H9 (cell line): Measurements from ENCODE around the gene ZFAND5. TPM values are rescaled to one million over a fixed set of nuclear protein-coding genes. Genes with fewer than 3 reads are reported as not detected.

Experiments used
- DNase-seq: peaks from one replicate; pipeline ENCODE4 v3.0.0-alpha.2; 2017
- H2AFZ ChIP-seq: one replicate; pipeline ENCODE4 v1.6.1; 2013; ENCODE audit warnings: mild to moderate bottlenecking, low read length, control low read depth, moderate library complexity
- H2AK5ac ChIP-seq: 2 replicates; pipeline ENCODE4 v1.6.1; 2013; ENCODE audit warnings: low read length, control low read depth, mixed read lengths; ENCODE audit not compliant: insufficient read length
- H2BK120ac ChIP-seq: one replicate; pipeline ENCODE4 v1.6.1; 2013; ENCODE audit warnings: low read depth, mild to moderate bottlenecking, low read length, control low read depth, inconsistent platforms; ENCODE audit not compliant: poor library complexity, severe bottlenecking
- H2BK12ac ChIP-seq: 2 replicates; pipeline ENCODE4 v1.6.1; 2013; ENCODE audit warnings: low read length, control low read depth, mixed read lengths, low read depth; ENCODE audit not compliant: insufficient read length
- H2BK15ac ChIP-seq: 2 replicates; pipeline ENCODE4 v1.6.1; 2013; ENCODE audit warnings: low read depth, low read length, control low read depth
- H2BK20ac ChIP-seq: one replicate; pipeline ENCODE4 v1.6.1; 2013; ENCODE audit warnings: low read depth, mild to moderate bottlenecking, low read length, control low read depth, inconsistent platforms; ENCODE audit not compliant: poor library complexity, severe bottlenecking
- H2BK5ac ChIP-seq: 2 replicates; pipeline ENCODE4 v1.6.1; 2013; ENCODE audit warnings: low read length, control low read depth, mixed read lengths; ENCODE audit not compliant: insufficient read length
- H3K14ac ChIP-seq: 2 replicates; pipeline ENCODE4 v1.6.1; 2013; ENCODE audit warnings: low read length, control low read depth; ENCODE audit not compliant: insufficient read depth
- H3K18ac ChIP-seq: 2 replicates; pipeline ENCODE4 v1.6.1; 2013; ENCODE audit warnings: low read depth, mild to moderate bottlenecking, mixed read lengths, low read length, control low read depth; ENCODE audit not compliant: insufficient read length
- H3K23ac ChIP-seq: 2 replicates; pipeline ENCODE4 v1.6.1; 2013; ENCODE audit warnings: low read length, control low read depth, mixed read lengths, low read depth; ENCODE audit not compliant: insufficient read length
- H3K23me2 ChIP-seq: 2 replicates; pipeline ENCODE4 v1.6.1; 2013; ENCODE audit warnings: low read depth, mild to moderate bottlenecking, mixed read lengths, low read length, control low read depth; ENCODE audit not compliant: insufficient read length, poor library complexity, severe bottlenecking
- H3K27ac ChIP-seq: 2 replicates; pipeline ENCODE4 v1.5.1; 2013; ENCODE audit warnings: low read length, control low read depth, mixed read lengths, low read depth; ENCODE audit not compliant: insufficient read length
- H3K27me3 ChIP-seq: 2 replicates; pipeline ENCODE4 v1.6.1; 2013; ENCODE audit warnings: low read length, control low read depth, inconsistent platforms; ENCODE audit not compliant: insufficient read depth
- H3K4ac ChIP-seq: 2 replicates; pipeline ENCODE4 v1.6.1; 2013; ENCODE audit warnings: low read depth, mild to moderate bottlenecking, control low read depth, inconsistent platforms, low read length, moderate library complexity
- H3K4me1 ChIP-seq: 2 replicates; pipeline ENCODE4 v1.6.1; 2013; ENCODE audit warnings: low read length, control low read depth, inconsistent platforms; ENCODE audit not compliant: insufficient read depth
- H3K4me2 ChIP-seq: 2 replicates; pipeline ENCODE4 v1.6.1; 2013; ENCODE audit warnings: low read length, control low read depth, mixed read lengths; ENCODE audit not compliant: insufficient read length, insufficient read depth
- H3K56ac ChIP-seq: 2 replicates; pipeline ENCODE4 v1.6.1; 2013; ENCODE audit warnings: low read depth, mild to moderate bottlenecking, mixed read lengths, low read length, control low read depth; ENCODE audit not compliant: insufficient read length
- H3K79me1 ChIP-seq: 2 replicates; pipeline ENCODE4 v1.6.1; 2013; ENCODE audit warnings: low read depth, mild to moderate bottlenecking, moderate library complexity, low read length, control low read depth, inconsistent platforms; ENCODE audit not compliant: insufficient read depth, poor library complexity, severe bottlenecking
- H3K79me2 ChIP-seq: 2 replicates; pipeline ENCODE4 v1.6.1; 2013; ENCODE audit warnings: low read length, control low read depth, inconsistent platforms; ENCODE audit not compliant: insufficient read depth
- H3K9ac ChIP-seq: 2 replicates; pipeline ENCODE4 v1.6.1; 2013; ENCODE audit warnings: low read length, control low read depth, mixed read lengths; ENCODE audit not compliant: insufficient read length; ENCODE audit errors: extremely low read depth
- H3K9me3 ChIP-seq: one replicate; pipeline ENCODE4 v1.6.1; 2013; ENCODE audit warnings: low read depth, low read length, inconsistent platforms; ENCODE audit not compliant: control insufficient read depth
- H3T11ph ChIP-seq: one replicate; pipeline ENCODE4 v1.6.1; 2013; ENCODE audit warnings: mild to moderate bottlenecking, low read length, control low read depth, inconsistent platforms
- H4K20me1 ChIP-seq: one replicate; pipeline ENCODE4 v1.6.1; 2013; ENCODE audit not compliant: control insufficient read depth, insufficient read length, insufficient read depth
- H4K5ac ChIP-seq: 2 replicates; pipeline ENCODE4 v1.6.1; 2013; ENCODE audit warnings: low read depth, mild to moderate bottlenecking, mixed read lengths, low read length, control low read depth; ENCODE audit not compliant: insufficient read length
- H4K8ac ChIP-seq: replicated peaks from 2 replicates; pipeline ENCODE4 v1.6.1; 2013; ENCODE audit warnings: low read length, control low read depth, mixed read lengths, low read depth; ENCODE audit not compliant: insufficient read length
- H4K91ac ChIP-seq: 2 replicates; pipeline ENCODE4 v1.6.1; 2013; ENCODE audit warnings: low read depth, mild to moderate bottlenecking, moderate library complexity, mixed read lengths, low read length, control low read depth; ENCODE audit not compliant: insufficient read length
- H3K27ac Mint-ChIP-seq, 3 experiments: 2 replicates in 2 of 3; 3 replicates in 1 of 3; pipeline ENCODE4 v1.8.0; 2020 to 2021; ENCODE audit warnings: mixed read lengths in 3 of 3, mild to moderate bottlenecking in 1 of 3, moderate library complexity in 1 of 3
- H3K27me3 Mint-ChIP-seq: 2 replicates; pipeline ENCODE4 v1.8.0; 2021; ENCODE audit warnings: low read depth, mild to moderate bottlenecking, moderate library complexity, mixed read lengths
- H3K36me3 Mint-ChIP-seq, 3 experiments: 2 replicates in 2 of 3; 3 replicates in 1 of 3; pipeline ENCODE4 v1.8.0; 2020 to 2021; ENCODE audit warnings: low read depth in 3 of 3, mixed read lengths in 3 of 3; ENCODE audit not compliant: insufficient read depth in 1 of 3
- H3K4me1 Mint-ChIP-seq, 2 experiments: 2 replicates each; pipeline ENCODE4 v1.8.0; 2020; ENCODE audit warnings: mixed read lengths in 2 of 2
- H3K4me3 Mint-ChIP-seq, 2 experiments: 2 replicates in 1 of 2; 3 replicates in 1 of 2; pipeline ENCODE4 v1.8.0; 2020 to 2021; ENCODE audit warnings: mild to moderate bottlenecking in 2 of 2, mixed read lengths in 2 of 2, moderate library complexity in 1 of 2
- H3K9me3 Mint-ChIP-seq, 2 experiments: 2 replicates in 1 of 2; 3 replicates in 1 of 2; pipeline ENCODE4 v1.8.0; 2020; ENCODE audit warnings: mild to moderate bottlenecking in 2 of 2, mixed read lengths in 2 of 2, moderate library complexity in 1 of 2
- CTCF ChIP-seq: fragments of 200-600 bp; sonication (generic); conservative IDR thresholded peaks from 3 replicates; pipeline ENCODE4 v1.8.0; 2021; ENCODE audit warnings: antibody characterized with exemption, mild to moderate bottlenecking
- WGBS: extraction: QIAGEN DNeasy Blood & Tissue Kit; methylation state at CpG from one replicate; pipeline ENCODE4 v1.1.7; 2013; ENCODE audit warnings: missing lambda C conversion rate, low lambda C conversion rate, mixed read lengths; ENCODE audit not compliant: insufficient read length; ENCODE audit errors: extremely low coverage; 5-methylcytosine and 5-hydroxymethylcytosine counted together
- total RNA-seq: library from RNA; stranded (reverse); gene quantifications from 2 replicates; pipeline ENCODE4 v1.2.1, GENCODE V29; 2021

Gene ZFAND5
- total RNA-seq, 1 experiment from 2014 or later: 304 TPM

- Histone ChIP-seq H2AFZ (no peak overlapping the region), H3K4me1 (no peaks in the 10 kb centered on the region), H3K27ac (no peak overlapping the region), H4K5ac (no peak overlapping the region), H2BK120ac (no peak overlapping the region), H3K23me2 (no peaks in the 10 kb centered on the region), H3K56ac (no peak overlapping the region), H3K4me2 (no peak overlapping the region), H2AK5ac (no peak overlapping the region), H3K9ac (no peak overlapping the region), H3K79me2 (no peaks in the 10 kb centered on the region), H3K18ac (no peak overlapping the region), H2BK12ac (no peak overlapping the region), H3K79me1 (no peaks in the 10 kb centered on the region), H2BK5ac (no peak overlapping the region), H2BK20ac (no peak overlapping the region), H2BK15ac (no peak overlapping the region), H3K14ac (no peak overlapping the region), H3K27me3 (no peaks in the 10 kb centered on the region), H3K9me3 (no peaks in the 10 kb centered on the region), H3T11ph (no peak overlapping the region), H3K4ac (no peak overlapping the region), H4K8ac (no peak overlapping the region), H4K91ac (no peak overlapping the region), H3K23ac (no peak overlapping the region), H4K20me1 (no peaks in the 10 kb centered on the region)
- peaks cover 5 to 11% of the 10 kb centered on the region in 2 experiments; a peak in 3 of 4 replicates for H3K4me1 Mint-ChIP-seq
- peak overlapping the region in 1 of 3 experiments; percentile 50; a peak in 1 of 7 replicates for H3K27ac Mint-ChIP-seq
- WGBS: no CpG with 5 or more reads among the region's 8 CpGs
- H3K9me3 Mint-ChIP-seq: no peaks in the 10 kb centered on the region
- TF ChIP-seq CTCF: no peak
- H3K36me3 Mint-ChIP-seq: no peaks in the 10 kb centered on the region
- H3K27me3 Mint-ChIP-seq: no peaks in the 10 kb centered on the region
- peak; percentile 74 for DNase-seq
- no peak overlapping the region for H3K4me3 Mint-ChIP-seq
Observed at GRCh38 chr9:72305102-72305546, 59.9 kb downstream of the ZFAND5 start.
